ENCODE data around the gene GINS1.

GRCh38 chr20:25364180-25364788 lies 43.2 kb upstream of the GINS1 start:
- TF ChIP-seq POLR2A (IDR thresholded peaks at IDR 0.05; ENCODE audit: low read length) (no peak), GATA1 (IDR thresholded peaks at IDR 0.05; ENCODE audit: low read depth, low read length) (no peak)

All from erythroblast (primary cell).